ENCODE results near the gene TP73. TPM values are rescaled to one million over a fixed set of nuclear protein-coding genes. Genes with fewer than 3 reads are reported as not detected.

TP73 gene
- total RNA-seq, 1 experiment from 2014 or later: 2.6 TPM

DNA sequence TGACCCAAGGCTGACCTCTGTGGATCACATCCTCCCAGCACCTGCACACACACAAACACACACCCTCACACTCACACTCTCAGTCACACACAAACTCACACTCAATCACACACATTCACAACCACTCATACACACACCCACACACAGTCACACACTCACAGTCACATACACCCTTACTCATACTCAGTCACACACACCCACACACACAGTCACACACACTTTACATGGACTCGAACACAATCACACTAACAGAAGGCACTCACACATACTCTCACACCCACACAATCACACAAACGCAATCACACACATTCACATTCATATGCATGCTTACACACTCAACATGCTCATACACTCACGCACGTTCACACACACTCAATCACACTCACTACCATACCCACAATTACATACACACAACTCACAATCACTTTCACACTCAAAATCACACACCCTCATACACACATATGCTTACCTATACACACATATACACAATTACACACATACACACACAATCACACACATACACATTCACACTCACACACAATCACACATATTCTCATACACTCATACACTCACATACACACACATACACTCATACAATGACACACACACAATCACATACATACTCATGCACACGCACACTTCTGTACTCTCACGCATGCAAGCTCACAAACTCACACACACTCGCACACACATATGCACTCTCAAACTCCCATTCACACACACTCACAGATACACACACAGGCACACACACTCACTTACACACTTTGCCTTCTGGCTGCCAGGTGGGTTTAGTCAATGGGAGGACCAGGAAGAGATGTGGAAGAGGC lies 47.1 kb upstream of the TP73 start:
- no peak overlapping the region for H3K4me3 ChIP-seq (ENCODE audit: low read length)
- H3K9ac ChIP-seq (ENCODE audit: low read length): no peak overlapping the region
- DNase-seq (no peak), ATAC-seq (no peak)
- ChIA-PET POLR2A (ENCODE audit: unreplicated experiment) (no interaction called here), CTCF (interaction anchor here (0.8 kb wide), 1 partner anchor 14 kb away, joined by 5 read pairs; no protein-coding TSS in a partner anchor)
- no peaks in the 10 kb centered on the region for H3K4me1 ChIP-seq (ENCODE audit: insufficient read depth, low read length)
- no peaks in the 10 kb centered on the region for H3F3A ChIP-seq (ENCODE audit: low read length, unreplicated experiment)
- TF ChIP-seq, protein P1, sequence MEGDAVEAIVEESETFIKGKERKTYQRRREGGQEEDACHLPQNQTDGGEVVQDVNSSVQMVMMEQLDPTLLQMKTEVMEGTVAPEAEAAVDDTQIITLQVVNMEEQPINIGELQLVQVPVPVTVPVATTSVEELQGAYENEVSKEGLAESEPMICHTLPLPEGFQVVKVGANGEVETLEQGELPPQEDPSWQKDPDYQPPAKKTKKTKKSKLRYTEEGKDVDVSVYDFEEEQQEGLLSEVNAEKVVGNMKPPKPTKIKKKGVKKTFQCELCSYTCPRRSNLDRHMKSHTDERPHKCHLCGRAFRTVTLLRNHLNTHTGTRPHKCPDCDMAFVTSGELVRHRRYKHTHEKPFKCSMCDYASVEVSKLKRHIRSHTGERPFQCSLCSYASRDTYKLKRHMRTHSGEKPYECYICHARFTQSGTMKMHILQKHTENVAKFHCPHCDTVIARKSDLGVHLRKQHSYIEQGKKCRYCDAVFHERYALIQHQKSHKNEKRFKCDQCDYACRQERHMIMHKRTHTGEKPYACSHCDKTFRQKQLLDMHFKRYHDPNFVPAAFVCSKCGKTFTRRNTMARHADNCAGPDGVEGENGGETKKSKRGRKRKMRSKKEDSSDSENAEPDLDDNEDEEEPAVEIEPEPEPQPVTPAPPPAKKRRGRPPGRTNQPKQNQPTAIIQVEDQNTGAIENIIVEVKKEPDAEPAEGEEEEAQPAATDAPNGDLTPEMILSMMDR (conservative IDR thresholded peaks at IDR 0.05; ENCODE audit: low read depth, low read length): no peak
- no peak for TF ChIP-seq EZH2phosphoT487 (IDR thresholded peaks at IDR 0.05; ENCODE audit: borderline replicate concordance, low read length)
- TF ChIP-seq EZH2 (IDR thresholded peaks at IDR 0.05; ENCODE audit: low read length, unreplicated experiment): no peak
- H4K20me1 ChIP-seq (ENCODE audit: low read length): no peaks in the 10 kb centered on the region
- no peak overlapping the region for H3K4me2 ChIP-seq (ENCODE audit: low read length)
- H3K9me2 ChIP-seq (replicated peaks; ENCODE audit: low read length): no peaks in the 10 kb centered on the region
- H3K27ac ChIP-seq (ENCODE audit: low read length): no peak overlapping the region
- no peaks in the 10 kb centered on the region for H3K36me3 ChIP-seq (ENCODE audit: low read depth, low read length)
- no TSS peak for BruUV-seq (replicated peaks)
- H3K9me3 ChIP-seq (ENCODE audit: low read length): 0 out of 2 replicates have a peak, but pooled peaks cover 6% of the 10 kb centered on the region
- intact Hi-C loops (cut with micrococcal nuclease): no loop called here
- H3K79me2 ChIP-seq (ENCODE audit: low read length): no peaks in the 10 kb centered on the region
- no peak overlapping the region for H2AFZ ChIP-seq (ENCODE audit: low read length)
- no peaks in the 10 kb centered on the region for H3K27me3 ChIP-seq (ENCODE audit: low read length)

DNA sequence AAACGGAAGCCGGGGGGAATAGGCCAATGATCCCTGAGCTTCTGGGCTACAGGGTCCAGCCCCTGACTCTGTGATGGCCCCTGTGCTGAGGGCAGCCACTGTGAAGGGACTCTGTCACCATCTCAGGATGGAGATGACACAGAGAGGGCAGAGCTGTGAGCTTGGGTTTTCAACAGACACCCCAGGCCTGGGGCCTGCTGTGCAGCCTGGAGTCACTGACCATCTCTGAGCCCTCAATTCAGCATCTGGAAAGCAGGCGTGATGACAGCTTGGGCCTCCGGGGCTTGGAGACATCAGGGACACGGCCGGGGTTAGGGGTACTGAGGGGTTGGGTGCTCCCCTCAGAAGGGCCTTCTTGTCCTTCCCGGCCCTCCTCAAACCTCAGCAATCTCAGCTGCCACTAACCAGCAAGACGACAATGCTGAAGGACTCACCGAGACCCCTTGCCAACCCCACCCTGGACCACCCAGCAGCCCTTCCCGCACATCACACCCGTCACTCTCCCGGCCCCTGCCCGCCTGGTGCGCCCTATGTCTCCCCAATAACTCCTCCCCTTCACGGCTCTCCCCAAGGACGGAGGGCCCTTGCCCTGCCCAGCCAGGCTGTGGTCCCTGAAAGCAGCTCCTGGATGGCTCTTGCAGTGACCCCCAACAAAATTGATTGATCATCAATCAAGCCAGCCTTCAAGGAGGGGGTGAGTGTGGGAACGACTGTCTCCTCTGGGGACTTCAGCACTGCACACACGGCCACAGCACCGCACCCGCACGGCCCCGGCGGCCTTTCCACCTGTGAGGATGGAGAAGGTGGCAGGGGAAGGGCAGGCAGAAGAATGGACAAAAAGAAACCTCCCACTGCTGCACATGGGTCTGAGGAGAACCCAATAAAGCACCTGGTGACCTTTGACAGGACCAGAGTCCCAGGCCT lies 45.3 kb upstream of the TP73 start:
- BruUV-seq (replicated peaks): no TSS peak
- H3K4me1 ChIP-seq (ENCODE audit: insufficient read depth, low read length): peaks cover 7% of the 10 kb centered on the region; the same call in 1 of the 2 replicates
- no peaks in the 10 kb centered on the region for H3F3A ChIP-seq (ENCODE audit: low read length, unreplicated experiment)
- H3K4me2 ChIP-seq (ENCODE audit: low read length): no peak overlapping the region
- DNase-seq (no peak), ATAC-seq (no peak)
- no peaks in the 10 kb centered on the region for H3K36me3 ChIP-seq (ENCODE audit: low read depth, low read length)
- no peaks in the 10 kb centered on the region for H3K79me2 ChIP-seq (ENCODE audit: low read length)
- no peaks in the 10 kb centered on the region for H4K20me1 ChIP-seq (ENCODE audit: low read length)
- no peaks in the 10 kb centered on the region for H3K9me2 ChIP-seq (replicated peaks; ENCODE audit: low read length)
- H3K9me3 ChIP-seq (ENCODE audit: low read length): 0 out of 2 replicates have a peak, but pooled peaks cover 6% of the 10 kb centered on the region
- TF ChIP-seq EZH2phosphoT487 (IDR thresholded peaks at IDR 0.05; ENCODE audit: borderline replicate concordance, low read length) (no peak), EZH2 (IDR thresholded peaks at IDR 0.05; ENCODE audit: low read length, unreplicated experiment) (no peak)
- TF ChIP-seq, protein P1 (conservative IDR thresholded peaks at IDR 0.05; ENCODE audit: low read depth, low read length): no peak
- H3K27me3 ChIP-seq (ENCODE audit: low read length): no peaks in the 10 kb centered on the region
- no peak overlapping the region for H3K27ac ChIP-seq (ENCODE audit: low read length)
- no peak overlapping the region for H3K4me3 ChIP-seq (ENCODE audit: low read length)
- intact Hi-C loops (cut with micrococcal nuclease): no loop called here
- ChIA-PET POLR2A (ENCODE audit: unreplicated experiment) (no interaction called here), CTCF (interaction anchor here (0.6 kb wide), 1 partner anchor 16 kb away, joined by 3 read pairs; no protein-coding TSS in a partner anchor)
- no peak overlapping the region for H2AFZ ChIP-seq (ENCODE audit: low read length)
- H3K9ac ChIP-seq (ENCODE audit: low read length): no peak overlapping the region

Data from PC-3 (cell line).